Measurements from ENCODE around the gene MAD1L1. TPM values are rescaled to one million over a fixed set of nuclear protein-coding genes. Genes with fewer than 3 reads are reported as not detected.

Gene MAD1L1
- total and polyA plus RNA-seq, 4 donors = 12.8 to 20.7 (median 16.5) TPM

GRCh38 chr7:1809601-1810258 lies 423.0 kb downstream of the MAD1L1 start:
- Histone ChIP-seq H3K4me3 (ENCODE audit: low read depth in 1 of 3, low read length in 3 of 3) (no peak overlapping the region), H3K9ac (ENCODE audit: low read depth in 1 of 2, low read length in 2 of 2) (no peak overlapping the region), H3K27me3 (ENCODE audit: control insufficient read depth in 4 of 4, insufficient read depth in 4 of 4, low read length in 3 of 4) (no peaks in the 10 kb centered on the region), H3K4me1 (ENCODE audit: control insufficient read depth in 4 of 4, insufficient read depth in 4 of 4, low read length in 3 of 4) (peaks cover 0 to 13% (median 7%) of the 10 kb centered on the region in 4 donors), H3K36me3 (ENCODE audit: control insufficient read depth in 4 of 4, insufficient read depth in 3 of 4, low read depth in 1 of 4, low read length in 3 of 4) (no peaks in the 10 kb centered on the region), H3K27ac (ENCODE audit: low read depth in 1 of 2, low read length in 2 of 2) (no peak overlapping the region), H3K9me3 (ENCODE audit: control insufficient read depth in 4 of 4, low read length in 3 of 4) (no peaks in the 10 kb centered on the region)
- no peak for DNase-seq (ENCODE audit: low spot score)
- WGBS = 95% methylated on average over 29 of the region's 29 CpGs
- no peak for TF ChIP-seq RXRA (IDR thresholded peaks at IDR 0.05)
- TF ChIP-seq HNF4A (conservative IDR thresholded peaks at IDR 0.05) = no peak
- no peak for TF ChIP-seq FOXA1 (IDR thresholded peaks at IDR 0.05)
- no peak for TF ChIP-seq HNF4G (IDR thresholded peaks at IDR 0.05)
- no peak for TF ChIP-seq MAX (IDR thresholded peaks at IDR 0.05)
- TF ChIP-seq, protein P1, sequence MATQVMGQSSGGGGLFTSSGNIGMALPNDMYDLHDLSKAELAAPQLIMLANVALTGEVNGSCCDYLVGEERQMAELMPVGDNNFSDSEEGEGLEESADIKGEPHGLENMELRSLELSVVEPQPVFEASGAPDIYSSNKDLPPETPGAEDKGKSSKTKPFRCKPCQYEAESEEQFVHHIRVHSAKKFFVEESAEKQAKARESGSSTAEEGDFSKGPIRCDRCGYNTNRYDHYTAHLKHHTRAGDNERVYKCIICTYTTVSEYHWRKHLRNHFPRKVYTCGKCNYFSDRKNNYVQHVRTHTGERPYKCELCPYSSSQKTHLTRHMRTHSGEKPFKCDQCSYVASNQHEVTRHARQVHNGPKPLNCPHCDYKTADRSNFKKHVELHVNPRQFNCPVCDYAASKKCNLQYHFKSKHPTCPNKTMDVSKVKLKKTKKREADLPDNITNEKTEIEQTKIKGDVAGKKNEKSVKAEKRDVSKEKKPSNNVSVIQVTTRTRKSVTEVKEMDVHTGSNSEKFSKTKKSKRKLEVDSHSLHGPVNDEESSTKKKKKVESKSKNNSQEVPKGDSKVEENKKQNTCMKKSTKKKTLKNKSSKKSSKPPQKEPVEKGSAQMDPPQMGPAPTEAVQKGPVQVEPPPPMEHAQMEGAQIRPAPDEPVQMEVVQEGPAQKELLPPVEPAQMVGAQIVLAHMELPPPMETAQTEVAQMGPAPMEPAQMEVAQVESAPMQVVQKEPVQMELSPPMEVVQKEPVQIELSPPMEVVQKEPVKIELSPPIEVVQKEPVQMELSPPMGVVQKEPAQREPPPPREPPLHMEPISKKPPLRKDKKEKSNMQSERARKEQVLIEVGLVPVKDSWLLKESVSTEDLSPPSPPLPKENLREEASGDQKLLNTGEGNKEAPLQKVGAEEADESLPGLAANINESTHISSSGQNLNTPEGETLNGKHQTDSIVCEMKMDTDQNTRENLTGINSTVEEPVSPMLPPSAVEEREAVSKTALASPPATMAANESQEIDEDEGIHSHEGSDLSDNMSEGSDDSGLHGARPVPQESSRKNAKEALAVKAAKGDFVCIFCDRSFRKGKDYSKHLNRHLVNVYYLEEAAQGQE (IDR thresholded peaks at IDR 0.05) = no peak
- TF ChIP-seq, protein P2, sequence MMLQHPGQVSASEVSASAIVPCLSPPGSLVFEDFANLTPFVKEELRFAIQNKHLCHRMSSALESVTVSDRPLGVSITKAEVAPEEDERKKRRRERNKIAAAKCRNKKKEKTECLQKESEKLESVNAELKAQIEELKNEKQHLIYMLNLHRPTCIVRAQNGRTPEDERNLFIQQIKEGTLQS (IDR thresholded peaks at IDR 0.05) = no peak
- TF ChIP-seq TAF1 (conservative IDR thresholded peaks at IDR 0.05) = no peak
- no peak for TF ChIP-seq RAD21 (IDR thresholded peaks at IDR 0.05)
- no peak for TF ChIP-seq FOXA2 (IDR thresholded peaks at IDR 0.05)

GRCh38 chr7:1809070-1809469 lies 423.7 kb downstream of the MAD1L1 start:
- WGBS = 93% methylated on average over 7 of the region's 7 CpGs

More at GRCh38 chr7:1809070-1809469, 423.7 kb downstream of the MAD1L1 start:
- Histone ChIP-seq H3K27ac (ENCODE audit: low read depth in 1 of 2, low read length in 2 of 2) (no peak overlapping the region), H3K4me1 (ENCODE audit: control insufficient read depth in 4 of 4, insufficient read depth in 4 of 4, low read length in 3 of 4) (peaks cover 0 to 17% (median 8%) of the 10 kb centered on the region in 4 donors), H3K9ac (ENCODE audit: low read depth in 1 of 2, low read length in 2 of 2) (no peak overlapping the region), H3K9me3 (ENCODE audit: control insufficient read depth in 4 of 4, low read length in 3 of 4) (no peaks in the 10 kb centered on the region), H3K27me3 (ENCODE audit: control insufficient read depth in 4 of 4, insufficient read depth in 4 of 4, low read length in 3 of 4) (no peaks in the 10 kb centered on the region), H3K36me3 (ENCODE audit: control insufficient read depth in 4 of 4, insufficient read depth in 3 of 4, low read depth in 1 of 4, low read length in 3 of 4) (no peaks in the 10 kb centered on the region), H3K4me3 (ENCODE audit: low read depth in 1 of 3, low read length in 3 of 3) (no peak overlapping the region)
- DNase-seq (ENCODE audit: low spot score) = no peak
- TF ChIP-seq MAX (IDR thresholded peaks at IDR 0.05) = no peak
- TF ChIP-seq FOXA1 (IDR thresholded peaks at IDR 0.05) = no peak
- TF ChIP-seq, protein P3, sequence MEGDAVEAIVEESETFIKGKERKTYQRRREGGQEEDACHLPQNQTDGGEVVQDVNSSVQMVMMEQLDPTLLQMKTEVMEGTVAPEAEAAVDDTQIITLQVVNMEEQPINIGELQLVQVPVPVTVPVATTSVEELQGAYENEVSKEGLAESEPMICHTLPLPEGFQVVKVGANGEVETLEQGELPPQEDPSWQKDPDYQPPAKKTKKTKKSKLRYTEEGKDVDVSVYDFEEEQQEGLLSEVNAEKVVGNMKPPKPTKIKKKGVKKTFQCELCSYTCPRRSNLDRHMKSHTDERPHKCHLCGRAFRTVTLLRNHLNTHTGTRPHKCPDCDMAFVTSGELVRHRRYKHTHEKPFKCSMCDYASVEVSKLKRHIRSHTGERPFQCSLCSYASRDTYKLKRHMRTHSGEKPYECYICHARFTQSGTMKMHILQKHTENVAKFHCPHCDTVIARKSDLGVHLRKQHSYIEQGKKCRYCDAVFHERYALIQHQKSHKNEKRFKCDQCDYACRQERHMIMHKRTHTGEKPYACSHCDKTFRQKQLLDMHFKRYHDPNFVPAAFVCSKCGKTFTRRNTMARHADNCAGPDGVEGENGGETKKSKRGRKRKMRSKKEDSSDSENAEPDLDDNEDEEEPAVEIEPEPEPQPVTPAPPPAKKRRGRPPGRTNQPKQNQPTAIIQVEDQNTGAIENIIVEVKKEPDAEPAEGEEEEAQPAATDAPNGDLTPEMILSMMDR (IDR thresholded peaks at IDR 0.05; ENCODE audit: low read depth, low read length, missing input control) = no peak
- TF ChIP-seq, protein P2 (IDR thresholded peaks at IDR 0.05) = no peak
- no peak for TF ChIP-seq SP1 (IDR thresholded peaks at IDR 0.05)
- no peak for TF ChIP-seq RXRA (IDR thresholded peaks at IDR 0.05)
- TF ChIP-seq ZBTB33 (IDR thresholded peaks at IDR 0.05) = no peak
- no peak for TF ChIP-seq YY1 (IDR thresholded peaks at IDR 0.05)
- TF ChIP-seq, protein P1 (IDR thresholded peaks at IDR 0.05) = no peak
